A549 treated with RU486 at 1 μM for 4 hours (cell line): ENCODE results near the gene ZNF701. TPM values are rescaled to one million over a fixed set of nuclear protein-coding genes. Genes with fewer than 3 reads are reported as not detected.

Source experiments
- total RNA-seq: library from RNA; stranded (reverse); fragments of 200-300 nt; extraction: Qiagen RNA extraction; gene quantifications from 5 replicates; pipeline ENCODE4 v1.2.3, GENCODE V29; 2022; ENCODE audit warnings: low read depth

Gene ZNF701
- total RNA-seq: 0.09 to 0.30 TPM (median 0.11 TPM) in 5 replicates

DNA sequence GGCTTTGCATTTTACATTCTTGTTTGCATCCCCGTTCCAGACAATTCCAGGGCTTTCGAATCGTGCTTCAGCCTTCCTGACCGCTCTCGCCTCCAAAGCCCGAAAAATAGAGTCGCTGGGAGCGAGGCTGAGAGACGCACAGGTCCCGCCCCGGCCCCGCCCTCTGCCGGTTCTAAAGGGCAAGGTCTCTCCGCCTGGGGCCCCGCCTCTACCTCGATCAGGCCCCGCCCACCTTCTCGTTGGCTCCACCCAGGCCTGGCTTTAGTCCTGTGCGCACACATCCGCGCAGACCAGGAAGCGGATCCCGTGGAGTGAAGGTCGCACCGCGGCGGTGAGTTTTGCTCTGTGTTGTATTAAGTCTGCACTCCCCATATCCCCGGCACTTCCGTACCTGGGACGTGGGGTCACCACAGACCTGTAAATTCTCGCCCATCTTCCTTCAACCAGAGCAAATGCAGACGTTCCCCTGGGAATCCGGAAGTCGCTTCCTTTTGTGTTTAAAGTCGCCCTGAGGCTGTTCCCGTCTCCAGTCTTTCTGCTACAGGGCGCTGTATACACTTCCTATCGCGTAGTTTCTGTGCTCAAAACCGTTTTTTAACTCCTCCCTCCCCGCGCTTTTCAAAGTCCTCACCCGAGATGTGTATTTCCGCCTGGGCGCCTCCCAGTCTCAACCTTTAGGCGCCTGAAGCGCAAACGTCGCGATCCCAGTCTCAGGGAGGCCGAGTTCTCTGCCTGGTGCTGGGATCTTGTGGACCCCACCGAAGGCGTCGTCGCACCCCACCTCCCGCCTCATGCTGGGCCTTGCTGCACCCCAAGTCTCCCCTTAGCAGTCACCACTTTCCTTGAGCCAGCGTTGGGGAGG, at the start of gene ZNF701:
ZNF701 (plus strand) TSS at position 288 of the 862 bp plus-strand sequence. CDS start 3,861 bp downstream, outside the sequence.

DNA sequence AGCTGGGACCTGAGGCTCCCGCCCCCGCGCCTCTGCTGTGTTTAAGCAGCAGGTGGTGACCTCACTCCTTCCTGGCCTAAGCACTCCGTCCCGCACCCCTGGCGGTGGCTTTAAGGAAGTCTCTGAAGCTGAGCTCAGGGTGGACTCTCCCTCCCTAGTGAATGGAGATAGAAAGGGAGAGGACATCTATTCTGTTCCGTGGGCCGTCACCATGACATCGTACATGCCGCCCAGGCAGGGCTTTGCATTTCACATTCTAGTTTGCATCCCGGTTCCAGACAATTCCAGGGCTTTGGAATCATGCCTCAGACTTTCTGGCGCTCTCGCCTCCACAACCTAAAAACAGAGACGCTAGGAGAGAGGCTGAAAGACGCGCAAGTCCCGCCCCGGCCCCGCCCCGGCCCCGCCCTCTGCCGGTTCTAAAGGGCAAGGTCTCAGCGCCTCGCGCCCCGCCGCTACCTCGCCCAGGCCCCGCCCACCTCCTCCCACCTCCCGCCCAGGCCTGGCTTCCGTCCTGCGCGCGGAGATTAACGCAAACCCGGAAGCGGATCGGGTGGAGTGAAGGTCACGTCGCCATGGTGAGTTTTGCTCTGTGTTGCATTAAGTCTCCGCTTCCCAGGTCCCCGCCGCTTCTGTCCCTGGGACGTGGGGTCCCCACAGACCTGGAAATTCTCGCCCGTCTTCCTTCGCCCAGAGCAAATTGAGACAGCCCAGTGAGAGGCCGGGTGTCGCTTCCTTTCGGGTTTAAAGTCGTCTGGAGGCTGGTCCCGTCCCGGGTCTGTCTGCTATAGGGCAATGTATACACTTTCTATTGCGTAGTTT, 42.7 kb upstream of the ZNF701 start, which contains the start of gene ZNF808:
ZNF808 (plus strand) TSS at position 535 of the 822 bp plus-strand sequence. CDS start 15,617 bp downstream, outside the sequence.

Other genes with a start within 250 kb of the ZNF701 start
- gene ZNF610, start 234.0 kb upstream of the ZNF701 start, total RNA-seq: 0.06 TPM in 1 of 5 replicates, not detected in the others
- 0.74 to 1.3 TPM (median 1.1 TPM) in 5 replicates for gene ZNF880, start 200.4 kb upstream of the ZNF701 start, total RNA-seq
- gene ZNF528, start 172.4 kb upstream of the ZNF701 start, total RNA-seq: 0.10 TPM in 1 of 5 replicates, not detected in the others
- gene ZNF534, start 141.1 kb upstream of the ZNF701 start, total RNA-seq: not detected in 5 replicates
- gene ZNF578, start 116.7 kb upstream of the ZNF701 start, total RNA-seq: not detected in 5 replicates
- gene ZNF808, start 42.6 kb upstream of the ZNF701 start, total RNA-seq: 0.03 to 0.13 TPM (median 0.08 TPM) in 4 of 5 replicates, not detected in the other
- gene ZNF83, start 68.1 kb downstream of the ZNF701 start, total RNA-seq: 0.06 to 0.15 TPM (median 0.15 TPM) in 3 of 5 replicates, not detected in the others
- gene ZNF611, start 164.8 kb downstream of the ZNF701 start, total RNA-seq: 2.6 to 4.5 TPM (median 2.9 TPM) in 5 replicates
- 0.09 to 0.56 TPM (median 0.13 TPM) in 5 replicates for gene ZNF600, start 216.5 kb downstream of the ZNF701 start, total RNA-seq